SK-N-SH (cell line): ENCODE results near the gene ATXN2. TPM values are rescaled to one million over a fixed set of nuclear protein-coding genes. Genes with fewer than 3 reads are reported as not detected.

Experiments used
- CTCF ChIA-PET: fragments of 300-600, 350-600 bp; formaldehyde crosslinking; extraction: SDS; loops from one replicate; lab custom pipeline; 2021; lab: Yijun Ruan, JAX
- POLR2A ChIA-PET: fragments of 350-600 bp; sonication (Branson Sonifier 250); formaldehyde crosslinking; extraction: SDS; loops from one replicate; lab custom pipeline; 2020; ENCODE audit warnings: antibody characterized with exemption, inconsistent platforms; lab: Yijun Ruan, JAX
- DNase-seq: peaks from one replicate; pipeline ENCODE4 v3.0.0; 2012
- H2AFZ ChIP-seq: fragments of 200-600 bp; sonication (generic); 2 replicates; pipeline ENCODE4 v1.8.1; 2016; ENCODE audit warnings: antibody characterized with exemption, mild to moderate bottlenecking, low read depth
- H3F3A ChIP-seq: fragments of 200-600 bp; sonication (generic); replicated peaks from 2 replicates; pipeline ENCODE3; 2016; ENCODE audit warnings: antibody characterized with exemption, mild to moderate bottlenecking; ENCODE audit not compliant: insufficient read depth
- H3K27ac ChIP-seq, 2 experiments: fragments of 200-500 bp in 1 of 2; fragments of 200-600 bp in 1 of 2; sonication (Bioruptor generic) in 1 of 2; sonication (generic), shearing (Covaris generic) in 1 of 2; 2 replicates each; pipeline versions ENCODE4 v1.5.1 to v1.6.1; 2014 to 2016; ENCODE audit warnings: low read depth in 2 of 2, inconsistent platforms in 1 of 2, low read length in 1 of 2, mild to moderate bottlenecking in 1 of 2, mixed read lengths in 1 of 2
- H3K27me3 ChIP-seq: fragments of 200-600 bp; sonication (generic), shearing (Covaris generic); 2 replicates; pipeline ENCODE4 v1.6.1; 2016; ENCODE audit warnings: mixed run types; ENCODE audit not compliant: insufficient read depth
- H3K36me3 ChIP-seq, 2 experiments: fragments of 200-500 bp in 1 of 2; fragments of 200-600 bp in 1 of 2; sonication (Bioruptor generic) in 1 of 2; sonication (generic) in 1 of 2; replicated peaks in 1 of 2; 2 replicates each; pipeline versions ENCODE3 to v1.5.1; 2014 to 2016; ENCODE audit warnings: low read length in 1 of 2, mild to moderate bottlenecking in 1 of 2; ENCODE audit not compliant: insufficient read depth in 2 of 2, control insufficient read depth in 1 of 2
- H3K4me1 ChIP-seq, 2 experiments: fragments of 200-500 bp in 1 of 2; fragments of 200-600 bp in 1 of 2; sonication (Bioruptor generic) in 1 of 2; sonication (generic), shearing (Covaris generic) in 1 of 2; 2 replicates each; pipeline versions ENCODE4 v1.5.1 to v1.6.1; 2014 to 2016; ENCODE audit warnings: low read depth in 1 of 2, low read length in 1 of 2, mixed run types in 1 of 2; ENCODE audit not compliant: insufficient read depth in 2 of 2, control insufficient read depth in 1 of 2
- H3K4me2 ChIP-seq: fragments of 200-600 bp; sonication (generic), shearing (Covaris generic); 2 replicates; pipeline ENCODE4 v1.6.1; 2017; ENCODE audit warnings: mixed run types
- H3K4me3 ChIP-seq, 2 experiments: fragments of 200-500 bp in 1 of 2; fragments of 200-600 bp in 1 of 2; sonication (Bioruptor generic) in 1 of 2; sonication (generic), shearing (Covaris generic) in 1 of 2; 2 replicates each; pipeline versions ENCODE4 v1.5.1 to v1.8.1; 2014 to 2016; ENCODE audit warnings: low read depth in 2 of 2, inconsistent platforms in 1 of 2, low read length in 1 of 2, mild to moderate bottlenecking in 1 of 2, mixed read lengths in 1 of 2, moderate library complexity in 1 of 2
- H3K79me2 ChIP-seq: fragments of 200-600 bp; sonication (generic); 2 replicates; pipeline ENCODE4 v1.8.1; 2017; ENCODE audit warnings: mild to moderate bottlenecking; ENCODE audit not compliant: insufficient read depth
- H3K9ac ChIP-seq: fragments of 200-600 bp; sonication (generic); 2 replicates; pipeline ENCODE4 v1.6.1; 2017; ENCODE audit warnings: mixed run types
- H3K9me2 ChIP-seq: fragments of 200-600 bp; sonication (generic); 2 replicates; pipeline ENCODE4 v1.6.1; 2017; ENCODE audit warnings: mixed run types
- H3K9me3 ChIP-seq: fragments of 200-600 bp; sonication (generic); 2 replicates; pipeline ENCODE4 v1.6.1; 2017; ENCODE audit warnings: mixed run types, mild to moderate bottlenecking, moderate library complexity
- H4K20me1 ChIP-seq: fragments of 200-600 bp; sonication (generic); 2 replicates; pipeline ENCODE4 v1.6.1; 2017; ENCODE audit warnings: mild to moderate bottlenecking, mixed run types; ENCODE audit not compliant: insufficient read depth
- ELF1 ChIP-seq: IDR thresholded peaks from 2 replicates; pipeline ENCODE4 v1.4.0; 2012
- FOXJ3 ChIP-seq: sonication (generic); formaldehyde crosslinking; IDR thresholded peaks from 2 replicates; pipeline ENCODE4 v1.5.1; 2020; ENCODE audit warnings: mild to moderate bottlenecking, missing genetic modification reagents
- GABPA ChIP-seq: IDR thresholded peaks from 2 replicates; pipeline ENCODE4 v1.4.0; 2012; ENCODE audit warnings: low read depth, mild to moderate bottlenecking
- MEF2A ChIP-seq: IDR thresholded peaks from 2 replicates; pipeline ENCODE4 v1.4.0; 2012; ENCODE audit warnings: low read depth, borderline replicate concordance
- NFIC ChIP-seq: IDR thresholded peaks from 2 replicates; pipeline ENCODE4 v1.4.0; 2012; ENCODE audit warnings: borderline replicate concordance
- RFX5 ChIP-seq: IDR thresholded peaks from 2 replicates; pipeline ENCODE4 v1.6.1; 2012; ENCODE audit warnings: mild to moderate bottlenecking, improper control_type of control experiment, low read length
- RXRA ChIP-seq: IDR thresholded peaks from 2 replicates; pipeline ENCODE4 v1.4.0; 2012; ENCODE audit warnings: low read depth, mild to moderate bottlenecking, borderline replicate concordance
- SIN3A ChIP-seq: IDR thresholded peaks from 2 replicates; pipeline ENCODE4 v1.6.1; 2012; ENCODE audit warnings: low read depth, mild to moderate bottlenecking, low read length, moderate library complexity, borderline replicate concordance
- TCF12 ChIP-seq: IDR thresholded peaks from 2 replicates; pipeline ENCODE4 v1.4.0; 2012
- YY1 ChIP-seq: IDR thresholded peaks from 2 replicates; pipeline ENCODE4 v1.4.0; 2012; ENCODE audit warnings: low read depth, mild to moderate bottlenecking
- WGBS: methylation state at CpG from one replicate; pipeline ENCODE4 v1.1.6; 2017; ENCODE audit warnings: low lambda C conversion rate; 5-methylcytosine and 5-hydroxymethylcytosine counted together
- polyA plus RNA-seq, 3 experiments: library from polyadenylated mRNA; depleted of rRNA; stranded (reverse); fragments of >200 nt; gene quantifications; 2 replicates each; pipeline ENCODE4 v1.2.3, GENCODE V29; 2012
- TF ChIP-seq, protein P1 (sequence below): IDR thresholded peaks from 2 replicates; pipeline ENCODE4 v1.4.0; 2012; ENCODE audit warnings: low read depth
- TF ChIP-seq, protein P2 (sequence below): IDR thresholded peaks from 2 replicates; pipeline ENCODE4 v1.6.1; 2012; ENCODE audit warnings: mild to moderate bottlenecking, low read depth, low read length, moderate library complexity
- TF ChIP-seq, protein P3 (sequence below): fragments of 150-350 bp; IDR thresholded peaks from 2 replicates; pipeline ENCODE4 v1.6.1; 2017; ENCODE audit warnings: antibody characterized with exemption, low read length, low read depth, borderline replicate concordance
- TF ChIP-seq, protein P4 (sequence below): fragments of 150-350 bp; IDR thresholded peaks from 2 replicates; pipeline ENCODE4 v1.6.1; 2016; ENCODE audit warnings: mild to moderate bottlenecking, low read depth, low read length
- TF ChIP-seq, protein P5 (sequence below): fragments of 200-600 bp; sonication (generic); IDR thresholded peaks from 2 replicates; pipeline ENCODE4 v1.6.1; 2017; ENCODE audit warnings: antibody characterized with exemption, mild to moderate bottlenecking, moderate library complexity

Gene ATXN2
- polyA plus RNA-seq, 1 of the 3 experiments (the other 2 are of a cell fraction) = 35.7 TPM

DNA sequence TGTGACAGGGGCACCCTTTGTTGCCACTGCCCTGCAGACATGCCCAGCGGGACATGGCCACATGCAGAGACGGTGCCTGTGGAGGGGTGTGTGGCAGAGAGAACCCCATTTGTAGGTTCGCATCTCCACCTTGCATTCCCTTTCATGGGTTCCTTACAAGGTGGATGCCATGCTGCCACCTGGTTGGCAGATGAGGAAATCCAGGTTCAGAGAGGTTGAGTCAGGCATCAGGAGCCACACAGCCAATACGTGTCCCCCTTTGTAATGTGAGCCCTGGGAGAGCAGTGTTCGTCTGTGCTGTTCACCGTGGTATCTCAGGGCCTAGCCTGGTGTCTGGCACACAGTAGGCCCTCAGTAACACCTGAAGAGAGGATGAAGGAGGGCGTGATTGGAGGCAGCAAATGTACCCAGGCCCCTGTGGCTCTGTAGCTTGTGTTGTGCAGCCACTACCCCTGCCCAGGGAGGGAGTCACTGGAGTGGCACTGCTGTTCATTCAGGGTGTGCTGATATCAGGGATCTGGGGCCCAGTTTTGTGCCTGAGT is 184.3 kb downstream of the ATXN2 start:
- TF ChIP-seq, protein P1, sequence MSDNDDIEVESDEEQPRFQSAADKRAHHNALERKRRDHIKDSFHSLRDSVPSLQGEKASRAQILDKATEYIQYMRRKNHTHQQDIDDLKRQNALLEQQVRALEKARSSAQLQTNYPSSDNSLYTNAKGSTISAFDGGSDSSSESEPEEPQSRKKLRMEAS = no peak
- TF ChIP-seq, protein P2, sequence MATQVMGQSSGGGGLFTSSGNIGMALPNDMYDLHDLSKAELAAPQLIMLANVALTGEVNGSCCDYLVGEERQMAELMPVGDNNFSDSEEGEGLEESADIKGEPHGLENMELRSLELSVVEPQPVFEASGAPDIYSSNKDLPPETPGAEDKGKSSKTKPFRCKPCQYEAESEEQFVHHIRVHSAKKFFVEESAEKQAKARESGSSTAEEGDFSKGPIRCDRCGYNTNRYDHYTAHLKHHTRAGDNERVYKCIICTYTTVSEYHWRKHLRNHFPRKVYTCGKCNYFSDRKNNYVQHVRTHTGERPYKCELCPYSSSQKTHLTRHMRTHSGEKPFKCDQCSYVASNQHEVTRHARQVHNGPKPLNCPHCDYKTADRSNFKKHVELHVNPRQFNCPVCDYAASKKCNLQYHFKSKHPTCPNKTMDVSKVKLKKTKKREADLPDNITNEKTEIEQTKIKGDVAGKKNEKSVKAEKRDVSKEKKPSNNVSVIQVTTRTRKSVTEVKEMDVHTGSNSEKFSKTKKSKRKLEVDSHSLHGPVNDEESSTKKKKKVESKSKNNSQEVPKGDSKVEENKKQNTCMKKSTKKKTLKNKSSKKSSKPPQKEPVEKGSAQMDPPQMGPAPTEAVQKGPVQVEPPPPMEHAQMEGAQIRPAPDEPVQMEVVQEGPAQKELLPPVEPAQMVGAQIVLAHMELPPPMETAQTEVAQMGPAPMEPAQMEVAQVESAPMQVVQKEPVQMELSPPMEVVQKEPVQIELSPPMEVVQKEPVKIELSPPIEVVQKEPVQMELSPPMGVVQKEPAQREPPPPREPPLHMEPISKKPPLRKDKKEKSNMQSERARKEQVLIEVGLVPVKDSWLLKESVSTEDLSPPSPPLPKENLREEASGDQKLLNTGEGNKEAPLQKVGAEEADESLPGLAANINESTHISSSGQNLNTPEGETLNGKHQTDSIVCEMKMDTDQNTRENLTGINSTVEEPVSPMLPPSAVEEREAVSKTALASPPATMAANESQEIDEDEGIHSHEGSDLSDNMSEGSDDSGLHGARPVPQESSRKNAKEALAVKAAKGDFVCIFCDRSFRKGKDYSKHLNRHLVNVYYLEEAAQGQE = no peak
- TF ChIP-seq, protein P3, sequence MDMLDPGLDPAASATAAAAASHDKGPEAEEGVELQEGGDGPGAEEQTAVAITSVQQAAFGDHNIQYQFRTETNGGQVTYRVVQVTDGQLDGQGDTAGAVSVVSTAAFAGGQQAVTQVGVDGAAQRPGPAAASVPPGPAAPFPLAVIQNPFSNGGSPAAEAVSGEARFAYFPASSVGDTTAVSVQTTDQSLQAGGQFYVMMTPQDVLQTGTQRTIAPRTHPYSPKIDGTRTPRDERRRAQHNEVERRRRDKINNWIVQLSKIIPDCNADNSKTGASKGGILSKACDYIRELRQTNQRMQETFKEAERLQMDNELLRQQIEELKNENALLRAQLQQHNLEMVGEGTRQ = no peak
- TF ChIP-seq NFIC (no peak), MEF2A (no peak), SIN3A (no peak)
- TF ChIP-seq, all 33 proteins: peak for 0
- H3K4me3 ChIP-seq = no peak overlapping the region
- no peak for DNase-seq
- peaks cover 45% of the 10 kb centered on the region for H3F3A ChIP-seq
- H3K4me1 ChIP-seq = peaks cover 28 to 51% of the 10 kb centered on the region in 2 experiments; a peak in 3 of 4 replicates
- H3K27ac ChIP-seq = peak overlapping the region in 1 of 2 experiments; percentile 87; a peak in 1 of 4 replicates
- H3K9ac ChIP-seq = no peak overlapping the region
- ChIA-PET CTCF (interaction anchor here (1.0 to 8.8 kb wide), 2 partner anchors 17 to 21 kb away, joined by 3 to 98 read pairs; no protein-coding TSS in a partner anchor), POLR2A (no interaction called here)
- no peak overlapping the region for H2AFZ ChIP-seq
- H3K9me2 ChIP-seq = no peaks in the 10 kb centered on the region
- H3K36me3 ChIP-seq = peaks cover 3 to 20% of the 10 kb centered on the region in 2 experiments
- H4K20me1 ChIP-seq = peaks cover 52% of the 10 kb centered on the region
- H3K79me2 ChIP-seq = peaks cover 100% of the 10 kb centered on the region
- H3K27me3 ChIP-seq = no peaks in the 10 kb centered on the region
- no peaks in the 10 kb centered on the region for H3K9me3 ChIP-seq
- 90% methylated on average over 7 of the region's 7 CpGs for WGBS
- H3K4me2 ChIP-seq = no peak overlapping the region

DNA sequence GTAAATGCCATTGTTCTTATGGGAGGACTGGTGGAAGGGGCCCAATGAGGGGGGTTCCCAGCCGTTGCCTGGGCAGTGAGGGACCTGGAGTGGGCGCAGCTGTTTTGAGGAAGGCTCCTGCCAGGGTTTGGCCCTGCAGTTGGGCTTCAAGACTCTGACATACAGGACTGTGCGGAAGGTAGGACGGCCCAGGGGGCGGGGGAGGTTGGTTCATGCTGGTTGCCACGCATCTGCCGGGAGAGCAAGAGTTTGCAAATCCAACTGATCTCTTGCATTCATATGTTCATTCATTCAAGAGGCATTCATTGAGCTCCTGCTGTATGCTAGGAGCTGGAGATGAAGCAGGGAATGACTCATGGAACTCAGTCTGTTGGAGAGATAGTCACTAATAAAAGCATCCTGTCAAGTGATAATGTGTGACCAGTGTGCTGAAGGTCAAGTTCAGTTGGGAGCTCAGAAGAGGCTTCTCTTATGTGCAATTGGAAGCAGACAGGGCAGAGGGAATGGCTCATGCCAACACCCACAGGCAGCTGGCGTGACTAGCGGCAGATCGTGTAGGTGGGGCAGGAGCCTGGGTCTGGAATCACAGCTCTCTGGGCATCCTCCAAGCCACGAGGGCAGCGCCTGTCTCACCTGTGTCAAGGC is 185.6 kb downstream of the ATXN2 start:
- ChIA-PET POLR2A (interaction anchor here (1.2 kb wide), 1 partner anchor 14 kb away, joined by 3 read pairs; no protein-coding TSS in a partner anchor), CTCF (interaction anchor here (0.7 to 8.8 kb wide), 5 partner anchors 15 to 116 kb away, joined by 3 to 98 read pairs (median 5); no protein-coding TSS in a partner anchor)
- Histone ChIP-seq H3K4me2 (peak overlapping the region; percentile 99), H4K20me1 (peaks cover 41% of the 10 kb centered on the region), H3F3A (peaks cover 49% of the 10 kb centered on the region), H3K4me1 (peaks cover 40 to 64% of the 10 kb centered on the region in 2 experiments; a peak in 3 of 4 replicates), H3K36me3 (peaks cover under 1 to 13% of the 10 kb centered on the region in 2 experiments), H2AFZ (no peak overlapping the region), H3K9me3 (no peaks in the 10 kb centered on the region), H3K27me3 (no peaks in the 10 kb centered on the region), H3K9ac (no peak overlapping the region), H3K27ac (peak overlapping the region in 1 of 2 experiments; percentile 87; a peak in 2 of 4 replicates), H3K4me3 (no peak overlapping the region), H3K79me2 (peaks cover 100% of the 10 kb centered on the region), H3K9me2 (no peaks in the 10 kb centered on the region)
- no peak for DNase-seq
- 68% methylated on average over 10 of the region's 12 CpGs for WGBS
- no peak for TF ChIP-seq ELF1
- no peak for TF ChIP-seq RFX5
- TF ChIP-seq RXRA = no peak
- peak; percentile 49; the same call in 1 of the 2 replicates for TF ChIP-seq TCF12
- TF ChIP-seq, protein P4, sequence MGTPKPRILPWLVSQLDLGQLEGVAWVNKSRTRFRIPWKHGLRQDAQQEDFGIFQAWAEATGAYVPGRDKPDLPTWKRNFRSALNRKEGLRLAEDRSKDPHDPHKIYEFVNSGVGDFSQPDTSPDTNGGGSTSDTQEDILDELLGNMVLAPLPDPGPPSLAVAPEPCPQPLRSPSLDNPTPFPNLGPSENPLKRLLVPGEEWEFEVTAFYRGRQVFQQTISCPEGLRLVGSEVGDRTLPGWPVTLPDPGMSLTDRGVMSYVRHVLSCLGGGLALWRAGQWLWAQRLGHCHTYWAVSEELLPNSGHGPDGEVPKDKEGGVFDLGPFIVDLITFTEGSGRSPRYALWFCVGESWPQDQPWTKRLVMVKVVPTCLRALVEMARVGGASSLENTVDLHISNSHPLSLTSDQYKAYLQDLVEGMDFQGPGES = no peak
- TF ChIP-seq NFIC = no peak
- no peak for TF ChIP-seq FOXJ3
- no peak for TF ChIP-seq GABPA
- TF ChIP-seq, protein P5, sequence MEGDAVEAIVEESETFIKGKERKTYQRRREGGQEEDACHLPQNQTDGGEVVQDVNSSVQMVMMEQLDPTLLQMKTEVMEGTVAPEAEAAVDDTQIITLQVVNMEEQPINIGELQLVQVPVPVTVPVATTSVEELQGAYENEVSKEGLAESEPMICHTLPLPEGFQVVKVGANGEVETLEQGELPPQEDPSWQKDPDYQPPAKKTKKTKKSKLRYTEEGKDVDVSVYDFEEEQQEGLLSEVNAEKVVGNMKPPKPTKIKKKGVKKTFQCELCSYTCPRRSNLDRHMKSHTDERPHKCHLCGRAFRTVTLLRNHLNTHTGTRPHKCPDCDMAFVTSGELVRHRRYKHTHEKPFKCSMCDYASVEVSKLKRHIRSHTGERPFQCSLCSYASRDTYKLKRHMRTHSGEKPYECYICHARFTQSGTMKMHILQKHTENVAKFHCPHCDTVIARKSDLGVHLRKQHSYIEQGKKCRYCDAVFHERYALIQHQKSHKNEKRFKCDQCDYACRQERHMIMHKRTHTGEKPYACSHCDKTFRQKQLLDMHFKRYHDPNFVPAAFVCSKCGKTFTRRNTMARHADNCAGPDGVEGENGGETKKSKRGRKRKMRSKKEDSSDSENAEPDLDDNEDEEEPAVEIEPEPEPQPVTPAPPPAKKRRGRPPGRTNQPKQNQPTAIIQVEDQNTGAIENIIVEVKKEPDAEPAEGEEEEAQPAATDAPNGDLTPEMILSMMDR = no peak
- TF ChIP-seq YY1 = no peak
- TF ChIP-seq MEF2A = no peak
